IPS-18a (cell line): ENCODE results near the gene RNASEH2A.

Experiments used
- H3K27ac ChIP-seq: one replicate; pipeline ENCODE4 v1.5.1; 2013; ENCODE audit warnings: low read length
- H3K27me3 ChIP-seq: one replicate; pipeline ENCODE4 v1.6.1; 2013; ENCODE audit warnings: mild to moderate bottlenecking, low read length; ENCODE audit not compliant: control insufficient read depth, insufficient read depth
- H3K36me3 ChIP-seq: one replicate; pipeline ENCODE4 v1.6.1; 2013; ENCODE audit warnings: low read depth, low read length; ENCODE audit not compliant: control insufficient read depth
- H3K4me1 ChIP-seq: one replicate; pipeline ENCODE4 v1.6.1; 2013; ENCODE audit warnings: low read depth, low read length; ENCODE audit not compliant: control insufficient read depth
- H3K4me3 ChIP-seq: one replicate; pipeline ENCODE4 v1.5.1; 2013; ENCODE audit warnings: low read length
- H3K9ac ChIP-seq: one replicate; pipeline ENCODE4 v1.6.1; 2013; ENCODE audit warnings: mild to moderate bottlenecking, low read length, moderate library complexity
- H3K9me3 ChIP-seq: one replicate; pipeline ENCODE4 v1.6.1; 2013; ENCODE audit warnings: low read depth, low read length; ENCODE audit not compliant: control insufficient read depth

Gene RNASEH2A

GRCh38 chr19:12773571-12773970 lies 32.8 kb upstream of the RNASEH2A start:
- H3K9me3 ChIP-seq: no peaks in the 10 kb centered on the region
- no peaks in the 10 kb centered on the region for H3K27me3 ChIP-seq
- H3K36me3 ChIP-seq: no peaks in the 10 kb centered on the region
- no peak overlapping the region for H3K27ac ChIP-seq
- no peak overlapping the region for H3K4me3 ChIP-seq
- peaks cover 15% of the 10 kb centered on the region for H3K4me1 ChIP-seq
- no peak overlapping the region for H3K9ac ChIP-seq

GRCh38 chr19:12774588-12775555 lies 31.5 kb upstream of the RNASEH2A start, which contains the start of gene HOOK2:
Gene HOOK2 (minus strand): TSS chr19:12775552. CDS start chr19:12775449, 103 bp downstream.
- no peaks in the 10 kb centered on the region for H3K9me3 ChIP-seq
- H3K36me3 ChIP-seq: no peaks in the 10 kb centered on the region
- peak within 1 kb of the TSS; percentile 67 for H3K9ac ChIP-seq
- no peak within 1 kb of the TSS for H3K27ac ChIP-seq
- H3K4me3 ChIP-seq: peak within 1 kb of the TSS; percentile 80
- H3K4me1 ChIP-seq: peaks cover 24% of the 10 kb centered on the region
- H3K27me3 ChIP-seq: no peaks in the 10 kb centered on the region

DNA sequence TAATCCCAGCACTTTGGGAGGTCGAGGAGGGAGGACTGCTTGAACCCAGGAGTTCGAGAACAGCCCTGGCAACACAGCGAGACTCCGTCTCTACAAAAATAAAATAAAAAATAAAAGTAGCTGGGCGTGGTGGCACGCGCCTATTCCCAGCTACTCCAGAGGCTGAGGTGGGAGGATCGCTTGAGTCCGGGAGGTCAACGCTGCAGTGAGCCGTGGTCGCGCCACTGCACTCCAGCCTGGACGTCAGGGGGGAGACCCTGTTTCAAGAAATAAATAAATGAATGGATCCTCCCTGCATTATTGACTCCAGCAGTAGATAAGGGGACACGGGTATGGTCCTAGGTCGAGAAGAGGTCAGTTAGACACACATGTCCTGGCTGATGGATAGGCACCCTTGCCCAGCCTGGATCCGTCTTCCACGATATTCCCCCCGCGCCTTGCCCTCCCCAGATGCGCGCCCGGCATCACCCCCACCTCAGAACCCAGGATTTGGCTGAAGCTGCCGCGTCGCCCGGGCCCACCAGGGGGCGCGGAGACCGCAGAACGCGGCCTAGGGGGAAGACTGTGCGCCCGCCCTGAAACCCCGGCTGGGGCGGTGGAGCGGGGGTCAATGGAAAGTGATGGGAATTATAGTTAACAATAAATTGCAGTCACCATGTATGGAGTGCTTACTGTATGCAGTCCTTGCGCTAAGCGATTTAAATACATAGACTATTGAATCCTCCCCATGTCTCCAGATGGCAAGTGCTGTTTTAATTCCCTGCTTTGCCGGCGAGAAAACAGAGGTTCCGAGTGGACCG lies 29.0 kb upstream of the RNASEH2A start:
- peaks cover 20% of the 10 kb centered on the region for H3K4me1 ChIP-seq
- H3K27me3 ChIP-seq: no peaks in the 10 kb centered on the region
- peak overlapping the region; percentile 78 for H3K4me3 ChIP-seq
- no peak overlapping the region for H3K9ac ChIP-seq
- no peaks in the 10 kb centered on the region for H3K9me3 ChIP-seq
- H3K36me3 ChIP-seq: no peaks in the 10 kb centered on the region
- H3K27ac ChIP-seq: no peak overlapping the region

GRCh38 chr19:12778017-12778904 lies 28.1 kb upstream of the RNASEH2A start:
- Histone ChIP-seq H3K27me3 (no peaks in the 10 kb centered on the region), H3K9ac (peak overlapping the region; percentile 39), H3K4me3 (peak overlapping the region; percentile 78), H3K27ac (no peak overlapping the region), H3K9me3 (no peaks in the 10 kb centered on the region), H3K4me1 (peaks cover 20% of the 10 kb centered on the region), H3K36me3 (no peaks in the 10 kb centered on the region)

- H3K27ac ChIP-seq: no peak overlapping the region
- peak overlapping the region; percentile 78 for H3K4me3 ChIP-seq
- no peaks in the 10 kb centered on the region for H3K27me3 ChIP-seq
- peak overlapping the region; percentile 39 for H3K9ac ChIP-seq
- no peaks in the 10 kb centered on the region for H3K36me3 ChIP-seq
- no peaks in the 10 kb centered on the region for H3K9me3 ChIP-seq
- H3K4me1 ChIP-seq: peaks cover 24% of the 10 kb centered on the region
Observed at GRCh38 chr19:12778905-12779161, 27.6 kb upstream of the RNASEH2A start.

GRCh38 chr19:12779162-12779993 lies 27.0 kb upstream of the RNASEH2A start:
- H3K9ac ChIP-seq: no peak overlapping the region
- no peaks in the 10 kb centered on the region for H3K36me3 ChIP-seq
- H3K4me1 ChIP-seq: peaks cover 24% of the 10 kb centered on the region
- no peaks in the 10 kb centered on the region for H3K9me3 ChIP-seq
- no peaks in the 10 kb centered on the region for H3K27me3 ChIP-seq
- no peak overlapping the region for H3K27ac ChIP-seq
- H3K4me3 ChIP-seq: peak overlapping the region; percentile 78

DNA sequence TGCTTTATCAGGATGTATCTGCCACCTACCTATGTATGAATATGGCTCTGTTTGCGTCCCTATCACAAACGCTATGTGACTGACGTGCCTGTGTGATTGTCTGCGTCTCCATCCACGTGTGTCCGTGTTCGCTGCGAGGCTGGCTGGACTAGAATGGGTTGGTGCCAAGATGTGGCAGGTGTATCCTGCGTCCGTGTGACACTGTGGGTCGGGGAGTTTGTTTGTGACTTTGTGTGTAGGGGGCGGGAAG lies 24.3 kb upstream of the RNASEH2A start:
- peaks cover 24% of the 10 kb centered on the region for H3K4me1 ChIP-seq
- H3K27me3 ChIP-seq: no peaks in the 10 kb centered on the region
- peak overlapping the region; percentile 54 for H3K4me3 ChIP-seq
- H3K9me3 ChIP-seq: no peaks in the 10 kb centered on the region
- no peak overlapping the region for H3K27ac ChIP-seq
- H3K9ac ChIP-seq: no peak overlapping the region
- no peaks in the 10 kb centered on the region for H3K36me3 ChIP-seq

- Histone ChIP-seq H3K36me3 (no peaks in the 10 kb centered on the region), H3K27ac (no peak overlapping the region), H3K9ac (peak overlapping the region; percentile 60), H3K9me3 (no peaks in the 10 kb centered on the region), H3K27me3 (no peaks in the 10 kb centered on the region), H3K4me1 (peaks cover 20% of the 10 kb centered on the region), H3K4me3 (peak overlapping the region; percentile 54)
Observed at GRCh38 chr19:12782424-12783290, 23.7 kb upstream of the RNASEH2A start.

DNA sequence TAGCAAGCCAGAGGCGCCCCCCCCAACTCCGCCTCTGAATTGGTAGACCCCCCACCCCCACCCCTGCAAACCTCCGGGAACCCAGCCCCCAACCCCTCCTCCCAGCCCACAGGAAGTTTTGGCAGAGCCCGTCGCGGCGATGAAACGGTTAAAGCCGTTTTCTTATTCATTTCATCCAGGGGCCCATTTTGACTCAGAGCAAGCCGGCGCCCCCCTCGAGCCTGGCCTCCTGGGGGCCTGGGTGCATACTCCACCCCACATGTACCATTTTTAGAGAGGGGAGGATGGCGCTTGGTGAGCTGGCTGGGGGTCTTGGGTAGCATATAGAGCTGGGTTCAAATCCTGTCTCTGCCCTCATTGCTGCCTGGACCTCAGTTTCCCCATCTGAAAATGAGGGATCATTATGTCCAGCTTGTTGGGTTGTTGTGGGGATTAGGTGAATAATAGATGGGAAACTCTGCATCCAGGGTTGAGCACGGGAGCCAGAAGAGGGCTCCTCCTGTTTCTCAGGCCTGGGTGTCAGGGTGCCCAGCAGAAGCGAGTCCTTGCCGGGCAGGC lies 23.0 kb upstream of the RNASEH2A start:
- H3K4me1 ChIP-seq: peaks cover 16% of the 10 kb centered on the region
- no peak overlapping the region for H3K9ac ChIP-seq
- H3K27me3 ChIP-seq: no peaks in the 10 kb centered on the region
- no peaks in the 10 kb centered on the region for H3K36me3 ChIP-seq
- peak overlapping the region; percentile 54 for H3K4me3 ChIP-seq
- H3K9me3 ChIP-seq: no peaks in the 10 kb centered on the region
- no peak overlapping the region for H3K27ac ChIP-seq

GRCh38 chr19:12783849-12784393 lies 22.5 kb upstream of the RNASEH2A start:
- no peaks in the 10 kb centered on the region for H3K27me3 ChIP-seq
- no peak overlapping the region for H3K9ac ChIP-seq
- peaks cover 16% of the 10 kb centered on the region for H3K4me1 ChIP-seq
- H3K4me3 ChIP-seq: peak overlapping the region; percentile 54
- H3K36me3 ChIP-seq: no peaks in the 10 kb centered on the region
- no peak overlapping the region for H3K27ac ChIP-seq
- no peaks in the 10 kb centered on the region for H3K9me3 ChIP-seq
